Uterus (tissue), 4 donors: ENCODE measurements around the gene ITFG1. TPM values are rescaled to one million over a fixed set of nuclear protein-coding genes. Genes with fewer than 3 reads are reported as not detected.

Experiments used
- DNase-seq, 2 donors: peaks; one replicate each; pipeline ENCODE4 v3.0.0-alpha.2; 2019 to 2020
- H3K27ac ChIP-seq, 2 donors: fragments of 200-600 bp; sonication (generic); 1 replicate in 1 of 2; 2 replicates in 1 of 2; pipeline ENCODE4 v1.5.1; 2016 to 2018
- H3K27me3 ChIP-seq, 2 donors: fragments of 200-600 bp; sonication (generic); one replicate each; pipeline ENCODE4 v1.5.1; 2018 to 2019; ENCODE audit warnings: control low read depth in 1 of 2
- H3K36me3 ChIP-seq, 2 donors: fragments of 200-600 bp; sonication (generic); one replicate each; pipeline ENCODE4 v1.5.1; 2019; ENCODE audit warnings: control low read depth in 1 of 2
- H3K4me1 ChIP-seq, 2 donors: fragments of 200-600 bp; sonication (generic); one replicate each; pipeline ENCODE4 v1.5.1; 2018 to 2019; ENCODE audit warnings: control low read depth in 1 of 2
- H3K4me3 ChIP-seq, 2 donors: fragments of 200-600 bp; sonication (generic); 1 replicate in 1 of 2; 2 replicates in 1 of 2; pipeline ENCODE4 v1.5.1; 2018 to 2019; ENCODE audit warnings: mild to moderate bottlenecking in 1 of 2
- H3K9me3 ChIP-seq, 2 donors: fragments of 200-600 bp; sonication (generic); one replicate each; pipeline ENCODE4 v1.5.1; 2019; ENCODE audit warnings: control low read depth in 1 of 2
- POLR2A ChIP-seq, 2 donors: fragments of 450-650 bp; IDR thresholded peaks; one replicate each; pipeline ENCODE4 v1.6.1; 2016; ENCODE audit warnings: antibody characterized with exemption in 2 of 2, mild to moderate bottlenecking in 1 of 2, moderate library complexity in 1 of 2
- intact Hi-C: fragments of 100-400 bp; cut with DNase I; formaldehyde crosslinking; loops from one replicate; pipeline ENCODE4 v1.15.1; 2023; ENCODE audit warnings: low total_unique reads
- total RNA-seq, 4 donors: library from RNA; depleted of rRNA in 3 of 4; stranded (reverse); fragments of >200 nt in 3 of 4; gene quantifications; one replicate each; pipeline versions ENCODE4 v1.1.0 to v1.2.4, GENCODE V29; 2014 to 2023
- TF ChIP-seq, protein P1 (sequence below), 4 experiments: fragments of 200-600 bp in 2 of 4; fragments of 450-650 bp in 2 of 4; sonication (generic) in 2 of 4; IDR thresholded peaks; one replicate each; pipeline ENCODE4 v1.5.1; 2016 to 2019; ENCODE audit warnings: antibody characterized with exemption in 4 of 4, mild to moderate bottlenecking in 2 of 4, moderate library complexity in 1 of 4
- donor health status: DM: yes; HTN: yes; CAD: no.

The ITFG1 gene
- total RNA-seq, 4 donors from 2014 or later: 47.5 to 97.5 (median 67.2) TPM

DNA sequence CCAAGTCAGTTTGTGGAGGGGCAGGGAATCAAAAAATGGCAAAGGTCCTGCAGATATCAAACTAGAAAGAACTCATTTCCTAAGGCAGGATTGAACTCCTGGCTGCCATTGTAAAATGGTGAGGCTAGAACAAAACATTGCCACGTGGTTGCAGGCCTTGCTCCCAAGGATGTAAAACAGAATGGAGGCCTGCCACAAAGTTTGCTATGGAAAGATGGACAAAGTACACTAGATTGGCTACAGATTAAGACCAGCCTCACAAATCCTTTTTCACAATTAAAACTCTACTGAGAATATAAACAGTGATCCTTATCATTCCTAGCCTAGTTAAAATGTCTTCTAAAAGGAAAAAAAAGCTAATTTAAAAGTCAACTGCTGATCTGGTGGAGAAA lies 31.2 kb upstream of the ITFG1 start:
- Histone ChIP-seq H3K9me3 (peaks cover 0 to 17% of the 10 kb centered on the region in 2 donors), H3K36me3 (no peaks in the 10 kb centered on the region), H3K27me3 (no peaks in the 10 kb centered on the region), H3K4me3 (no peak overlapping the region), H3K4me1 (no peaks in the 10 kb centered on the region), H3K27ac (peak overlapping the region; percentile 49 to 90)
- TF ChIP-seq POLR2A (IDR thresholded peaks at IDR 0.05): no peak
- intact Hi-C loops: no loop called here
- DNase-seq: no peak

DNA sequence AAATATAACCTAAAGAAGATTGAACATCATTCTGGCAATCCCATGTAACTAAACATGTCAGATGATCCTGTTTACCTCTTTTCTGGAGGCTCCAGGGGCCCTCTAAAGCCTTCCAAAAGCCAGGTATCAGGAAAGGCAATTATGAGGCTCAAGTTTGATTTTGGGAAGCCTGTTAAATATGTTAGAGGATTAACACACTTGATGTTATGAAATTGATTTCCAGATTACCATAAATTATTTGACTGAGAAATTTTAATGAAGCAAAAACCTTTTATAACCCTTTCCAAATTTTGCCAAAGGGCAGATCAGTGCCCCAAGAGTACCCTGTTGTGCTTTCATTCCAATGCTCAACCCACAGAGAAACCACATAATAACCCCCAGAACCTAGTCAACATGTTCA lies 29.6 kb upstream of the ITFG1 start:
- intact Hi-C loops: no loop called here
- no peak overlapping the region for H3K4me3 ChIP-seq
- H3K36me3 ChIP-seq: no peaks in the 10 kb centered on the region
- no peak overlapping the region for H3K27ac ChIP-seq
- H3K9me3 ChIP-seq: peaks cover 0 to 17% of the 10 kb centered on the region in 2 donors
- H3K27me3 ChIP-seq: no peaks in the 10 kb centered on the region
- no peaks in the 10 kb centered on the region for H3K4me1 ChIP-seq
- TF ChIP-seq, protein P1, sequence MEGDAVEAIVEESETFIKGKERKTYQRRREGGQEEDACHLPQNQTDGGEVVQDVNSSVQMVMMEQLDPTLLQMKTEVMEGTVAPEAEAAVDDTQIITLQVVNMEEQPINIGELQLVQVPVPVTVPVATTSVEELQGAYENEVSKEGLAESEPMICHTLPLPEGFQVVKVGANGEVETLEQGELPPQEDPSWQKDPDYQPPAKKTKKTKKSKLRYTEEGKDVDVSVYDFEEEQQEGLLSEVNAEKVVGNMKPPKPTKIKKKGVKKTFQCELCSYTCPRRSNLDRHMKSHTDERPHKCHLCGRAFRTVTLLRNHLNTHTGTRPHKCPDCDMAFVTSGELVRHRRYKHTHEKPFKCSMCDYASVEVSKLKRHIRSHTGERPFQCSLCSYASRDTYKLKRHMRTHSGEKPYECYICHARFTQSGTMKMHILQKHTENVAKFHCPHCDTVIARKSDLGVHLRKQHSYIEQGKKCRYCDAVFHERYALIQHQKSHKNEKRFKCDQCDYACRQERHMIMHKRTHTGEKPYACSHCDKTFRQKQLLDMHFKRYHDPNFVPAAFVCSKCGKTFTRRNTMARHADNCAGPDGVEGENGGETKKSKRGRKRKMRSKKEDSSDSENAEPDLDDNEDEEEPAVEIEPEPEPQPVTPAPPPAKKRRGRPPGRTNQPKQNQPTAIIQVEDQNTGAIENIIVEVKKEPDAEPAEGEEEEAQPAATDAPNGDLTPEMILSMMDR (IDR thresholded peaks at IDR 0.05): no peak
- TF ChIP-seq POLR2A (IDR thresholded peaks at IDR 0.05): no peak
- no peak for DNase-seq

- no peak for TF ChIP-seq POLR2A (IDR thresholded peaks at IDR 0.05)
- TF ChIP-seq, protein P1 (IDR thresholded peaks at IDR 0.05): no peak
- Histone ChIP-seq H3K27me3 (no peaks in the 10 kb centered on the region), H3K27ac (no peak overlapping the region), H3K4me1 (no peaks in the 10 kb centered on the region), H3K9me3 (peaks cover 0 to 17% of the 10 kb centered on the region in 2 donors), H3K4me3 (no peak overlapping the region), H3K36me3 (no peaks in the 10 kb centered on the region)
- no peak for DNase-seq
- intact Hi-C loops: no loop called here
These were observed 27.2 kb upstream of the ITFG1 start for GRCh38 chr16:47488051-47488450.

GRCh38 chr16:47486856-47487255 lies 26.0 kb upstream of the ITFG1 start:
- Histone ChIP-seq H3K4me3 (no peak overlapping the region), H3K9me3 (peaks cover 0 to 17% of the 10 kb centered on the region in 2 donors), H3K27ac (no peak overlapping the region), H3K27me3 (no peaks in the 10 kb centered on the region), H3K4me1 (no peaks in the 10 kb centered on the region), H3K36me3 (no peaks in the 10 kb centered on the region)
- intact Hi-C loops: no loop called here
- TF ChIP-seq, protein P1 (IDR thresholded peaks at IDR 0.05): no peak
- TF ChIP-seq POLR2A (IDR thresholded peaks at IDR 0.05): no peak
- DNase-seq: no peak

- DNase-seq: no peak
- intact Hi-C loops: no loop called here
- Histone ChIP-seq H3K27me3 (no peaks in the 10 kb centered on the region), H3K9me3 (no peaks in the 10 kb centered on the region), H3K4me3 (no peak overlapping the region), H3K4me1 (no peaks in the 10 kb centered on the region), H3K27ac (no peak overlapping the region), H3K36me3 (no peaks in the 10 kb centered on the region)
- no peak for TF ChIP-seq POLR2A (IDR thresholded peaks at IDR 0.05)
- TF ChIP-seq, protein P1 (IDR thresholded peaks at IDR 0.05): no peak
These were observed 22.8 kb upstream of the ITFG1 start for GRCh38 chr16:47483616-47484015.
